ENCODE data around the gene AUTS2. TPM values are rescaled to one million over a fixed set of nuclear protein-coding genes. Genes with fewer than 3 reads are reported as not detected.

AUTS2 gene

Small RNA genes within 50 kb of the gene (small RNA-seq; reads per million reads assigned to genes)
- not detected for gene AC073873.1 (ENCODE audit: insufficient read depth)

All from mesendoderm (in vitro differentiated cells).